SJSA1 (cell line): ENCODE results near the gene CAPNS1. TPM values are rescaled to one million over a fixed set of nuclear protein-coding genes. Genes with fewer than 3 reads are reported as not detected.
"Not testable (repeated sequence)": the region's sequence is repeated elsewhere in the genome, so short reads cannot be mapped to it uniquely, and the experiment has no call there.

ENCODE experiments used
- DNase-seq, 2 experiments: peaks; one replicate each; pipeline ENCODE4 v3.0.0-alpha.2; 2015 to 2020; ENCODE audit warnings: low spot score in 2 of 2, low read depth in 1 of 2
- H3K27ac ChIP-seq: fragments of 250-450 bp; sonication (Bioruptor Pico); 2 replicates; pipeline ENCODE4 v1.5.1; 2020; ENCODE audit warnings: mild to moderate bottlenecking, moderate library complexity
- H3K27me3 ChIP-seq: fragments of 250-450 bp; sonication (Bioruptor Pico); replicated peaks from 2 replicates; pipeline ENCODE4 v1.5.1; 2020; ENCODE audit warnings: mild to moderate bottlenecking, moderate library complexity
- H3K36me3 ChIP-seq: fragments of 250-450 bp; sonication (Bioruptor Pico); 2 replicates; pipeline ENCODE4 v1.5.1; 2020; ENCODE audit warnings: mild to moderate bottlenecking
- H3K4me1 ChIP-seq: fragments of 250-450 bp; sonication (Bioruptor Pico); replicated peaks from 2 replicates; pipeline ENCODE4 v1.6.1; 2021; ENCODE audit warnings: mild to moderate bottlenecking
- H3K4me3 ChIP-seq: fragments of 250-450 bp; sonication (Bioruptor Pico); 2 replicates; pipeline ENCODE4 v1.5.1; 2020; ENCODE audit warnings: mild to moderate bottlenecking
- H3K9me3 ChIP-seq: fragments of 250-450 bp; sonication (Bioruptor Pico); replicated peaks from 2 replicates; pipeline ENCODE4 v1.5.1; 2020; ENCODE audit warnings: mild to moderate bottlenecking
- total RNA-seq: library from RNA; depleted of rRNA; stranded (reverse); fragments of >200 nt; shearing (Covaris generic); gene quantifications from 2 replicates; pipeline ENCODE4 v1.2.3, GENCODE V29; 2014; rRNA removed

The CAPNS1 gene
- total RNA-seq, 1 experiment from 2014 or later: 466 TPM

- DNase-seq, H3K27me3 ChIP-seq, H3K27ac ChIP-seq, H3K4me1 ChIP-seq, H3K4me3 ChIP-seq, H3K9me3 ChIP-seq, H3K36me3 ChIP-seq: not testable (repeated sequence)
These were observed 46.9 kb downstream of the CAPNS1 start for GRCh38 chr19:36186722-36187121.

DNA sequence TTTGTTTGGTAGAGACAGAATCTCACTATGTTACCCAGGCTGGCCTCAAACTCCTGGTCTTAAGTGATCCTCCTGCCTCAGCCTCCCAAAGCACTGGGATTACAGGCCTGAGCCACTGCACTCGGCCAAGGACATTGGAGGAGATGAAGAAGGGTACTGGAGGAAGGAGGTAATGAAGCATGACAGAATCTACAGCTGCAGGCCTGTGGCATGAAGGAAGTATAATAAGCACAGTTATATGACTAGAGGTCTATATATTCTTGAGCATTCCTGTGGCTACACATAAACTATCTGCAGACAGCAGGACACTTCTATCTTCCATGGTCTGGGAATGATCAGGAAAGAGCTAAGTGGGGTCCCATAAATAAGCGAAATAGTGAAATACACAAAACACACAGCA is 56.4 kb downstream of the CAPNS1 start:
- Histone ChIP-seq H3K27ac (no peak overlapping the region), H3K27me3 (no peaks in the 10 kb centered on the region), H3K36me3 (0 out of 2 replicates have a peak, but pooled peaks cover 2% of the 10 kb centered on the region), H3K4me3 (no peak overlapping the region), H3K9me3 (no peaks in the 10 kb centered on the region), H3K4me1 (no peaks in the 10 kb centered on the region)
- no peak for DNase-seq

- no peaks in the 10 kb centered on the region for H3K36me3 ChIP-seq
- no peak overlapping the region for H3K27ac ChIP-seq
- H3K4me1 ChIP-seq: no peaks in the 10 kb centered on the region
- H3K27me3 ChIP-seq: no peaks in the 10 kb centered on the region
- DNase-seq: no peak
- H3K4me3 ChIP-seq: no peak overlapping the region
- no peaks in the 10 kb centered on the region for H3K9me3 ChIP-seq
These were observed 58.3 kb downstream of the CAPNS1 start for GRCh38 chr19:36198119-36198518.

Other genes starting within 250 kb of the CAPNS1 start
- gene NFKBID, start 239.5 kb upstream of the CAPNS1 start, total RNA-seq: 0.66 and 3.3 TPM in 2 replicates
- 9.1 TPM in 1 of 2 replicates, not detected in the other for gene HCST, start 237.5 kb upstream of the CAPNS1 start, total RNA-seq
- not detected in 2 replicates for gene TYROBP, start 231.8 kb upstream of the CAPNS1 start, total RNA-seq
- gene LRFN3, start 203.7 kb upstream of the CAPNS1 start, total RNA-seq: 3.8 and 5.7 TPM in 2 replicates
- gene SDHAF1, start 144.9 kb upstream of the CAPNS1 start, total RNA-seq: 34.4 and 53.4 TPM in 2 replicates
- 0.26 TPM in 1 of 2 replicates, not detected in the other for gene SYNE4, start 131.3 kb upstream of the CAPNS1 start, total RNA-seq
- gene ALKBH6, start 125.9 kb upstream of the CAPNS1 start, total RNA-seq: 17.1 and 37.1 TPM in 2 replicates
- 1.5 and 2.3 TPM in 2 replicates for gene CLIP3, start 107.2 kb upstream of the CAPNS1 start, total RNA-seq
- gene THAP8, start 85.8 kb upstream of the CAPNS1 start, total RNA-seq: 1.1 and 4.2 TPM in 2 replicates
- 21.4 and 23.3 TPM in 2 replicates for gene WDR62, start 85.2 kb upstream of the CAPNS1 start, total RNA-seq
- gene OVOL3, start 28.9 kb upstream of the CAPNS1 start, total RNA-seq: not detected in 2 replicates
- gene POLR2I, start 25.2 kb upstream of the CAPNS1 start, total RNA-seq: 44.8 and 91.0 TPM in 2 replicates
- gene TBCB, start 24.6 kb upstream of the CAPNS1 start, total RNA-seq: 305 and 427 TPM in 2 replicates
- gene COX7A1, start 12.4 kb downstream of the CAPNS1 start, total RNA-seq: not detected in 2 replicates
- gene ZNF565, start 74.6 kb downstream of the CAPNS1 start, total RNA-seq: 2.4 and 17.9 TPM in 2 replicates
- 125 and 135 TPM in 2 replicates for gene ZNF146, start 75.0 kb downstream of the CAPNS1 start, total RNA-seq
- 1.1 and 1.2 TPM in 2 replicates for gene ZFP14, start 239.1 kb downstream of the CAPNS1 start, total RNA-seq